Measurements from ENCODE around the gene FAM169A. TPM values are rescaled to one million over a fixed set of nuclear protein-coding genes. Genes with fewer than 3 reads are reported as not detected.
"Not testable (repeated sequence)": the region's sequence is repeated elsewhere in the genome, so short reads cannot be mapped to it uniquely, and the experiment has no call there.

FAM169A gene
- total RNA-seq, result under 1 TPM; 0.19 to 0.96 (median 0.30) TPM

- no peak for DNase-seq (ENCODE audit: low spot score)
- no peak for TF ChIP-seq CTCF (IDR thresholded peaks at IDR 0.05)
- ATAC-seq (ENCODE audit: low FRiP score), result peak; percentile 74
These were observed at the start of gene FAM169A for GRCh38 chr5:74865804-74866595. Gene FAM169A, minus strand, starts transcription at chr5:74866387. Its CDS starts 24,711 bp downstream, at chr5:74841676.

GRCh38 chr5:74915488-74915887, 49.3 kb upstream of the FAM169A start:
- no peak for DNase-seq (ENCODE audit: low spot score)
- no peak for ATAC-seq (ENCODE audit: low FRiP score)
- no peak for TF ChIP-seq CTCF (IDR thresholded peaks at IDR 0.05)

GRCh38 chr5:74911421-74911820, 45.2 kb upstream of the FAM169A start:
- ATAC-seq (ENCODE audit: low FRiP score); DNase-seq (ENCODE audit: low spot score): not testable (repeated sequence)

GRCh38 chr5:74909888-74910287, 43.7 kb upstream of the FAM169A start:
- ATAC-seq (ENCODE audit: low FRiP score); DNase-seq (ENCODE audit: low spot score): not testable (repeated sequence)

GRCh38 chr5:74908237-74908636, 42.0 kb upstream of the FAM169A start:
- ATAC-seq (ENCODE audit: low FRiP score); DNase-seq (ENCODE audit: low spot score): not testable (repeated sequence)

- not testable (repeated sequence) for DNase-seq (ENCODE audit: low spot score); ATAC-seq (ENCODE audit: low FRiP score)
These were observed 38.5 kb upstream of the FAM169A start for GRCh38 chr5:74904713-74905112.

GRCh38 chr5:74903165-74903787, 37.1 kb upstream of the FAM169A start:
- ATAC-seq (ENCODE audit: low FRiP score) (no peak), DNase-seq (ENCODE audit: low spot score) (no peak)
- no peak for TF ChIP-seq CTCF (IDR thresholded peaks at IDR 0.05)

- ATAC-seq (ENCODE audit: low FRiP score), result no peak
- no peak for DNase-seq (ENCODE audit: low spot score)
- TF ChIP-seq CTCF (IDR thresholded peaks at IDR 0.05), result no peak
These were observed 30.9 kb upstream of the FAM169A start for GRCh38 chr5:74897049-74897448.

GRCh38 chr5:74895906-74896305, 29.7 kb upstream of the FAM169A start:
- ATAC-seq (ENCODE audit: low FRiP score), result peak; percentile 78
- DNase-seq (ENCODE audit: low spot score), result no peak

More at GRCh38 chr5:74895906-74896305, 29.7 kb upstream of the FAM169A start:
- TF ChIP-seq CTCF (IDR thresholded peaks at IDR 0.05), result no peak

All from omental fat pad (tissue), 4 donors.